GM18499 (cell line): ENCODE measurements around the gene JAZF1.

ENCODE experiments used
- ATAC-seq: cut with Tn5 transposase; IDR thresholded peaks from one replicate; pipeline ENCODE4 v1.9.1; 2021; ENCODE audit warnings: moderate number of reproducible peaks; ENCODE audit not compliant: insufficient read depth, unreplicated experiment

The JAZF1 gene

DNA sequence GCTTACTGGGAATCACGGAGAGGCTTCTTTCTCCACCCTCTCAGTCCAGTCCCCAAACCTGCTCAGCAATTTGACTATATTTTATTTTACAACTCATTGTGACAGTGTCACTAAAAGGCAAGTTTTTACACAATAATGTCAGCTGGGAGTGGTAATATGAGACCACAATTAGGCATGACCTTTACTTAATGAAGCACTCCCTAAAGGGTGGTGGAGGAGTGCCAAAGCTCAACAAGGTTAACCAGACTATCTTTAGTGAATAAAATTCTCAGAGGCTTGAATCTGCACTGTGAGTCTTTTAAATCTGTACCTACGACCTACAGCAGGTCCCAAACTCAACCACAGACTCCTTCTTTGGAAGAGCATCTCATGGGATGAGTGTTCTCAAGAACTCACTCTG lies 225.0 kb downstream of the JAZF1 start:
- ATAC-seq = no peak

DNA sequence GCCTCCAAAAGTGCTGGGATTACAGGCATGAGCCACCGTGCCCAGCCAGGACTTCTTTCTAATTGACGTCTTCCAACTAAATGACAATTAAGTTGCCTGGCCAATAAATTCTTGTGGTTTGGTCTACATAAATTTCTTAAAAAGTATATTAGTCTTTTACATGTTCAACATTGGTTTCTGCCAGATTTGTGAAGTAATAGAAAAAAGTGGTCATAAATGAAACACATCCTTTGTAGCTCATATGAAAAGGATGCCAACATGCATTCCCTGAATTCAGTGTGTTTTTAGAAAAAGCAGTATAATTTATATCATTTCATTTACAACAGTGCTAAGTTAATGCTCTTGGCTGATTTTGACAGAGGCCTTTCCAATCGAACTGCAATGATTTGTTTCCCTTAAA lies 225.6 kb downstream of the JAZF1 start:
- ATAC-seq = no peak

DNA sequence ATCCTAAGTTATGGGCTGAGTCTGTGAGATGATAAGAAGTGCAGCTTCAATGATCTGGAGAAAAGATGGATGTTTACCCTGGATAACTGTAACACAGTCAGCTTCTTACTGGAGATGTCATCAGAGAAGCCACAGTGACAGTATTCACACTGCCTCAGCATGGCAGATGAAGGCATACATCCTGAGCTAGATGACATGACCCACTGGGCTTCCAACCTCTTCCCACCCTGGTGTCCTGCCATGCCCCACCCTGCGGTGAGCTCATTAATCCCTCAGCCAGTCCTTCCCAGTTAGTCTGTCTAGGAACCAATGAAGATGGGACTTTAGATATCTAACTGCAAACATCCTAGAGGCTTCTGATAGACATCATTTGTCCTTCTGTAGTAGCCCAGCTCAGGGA lies 226.8 kb downstream of the JAZF1 start:
- no peak for ATAC-seq

DNA sequence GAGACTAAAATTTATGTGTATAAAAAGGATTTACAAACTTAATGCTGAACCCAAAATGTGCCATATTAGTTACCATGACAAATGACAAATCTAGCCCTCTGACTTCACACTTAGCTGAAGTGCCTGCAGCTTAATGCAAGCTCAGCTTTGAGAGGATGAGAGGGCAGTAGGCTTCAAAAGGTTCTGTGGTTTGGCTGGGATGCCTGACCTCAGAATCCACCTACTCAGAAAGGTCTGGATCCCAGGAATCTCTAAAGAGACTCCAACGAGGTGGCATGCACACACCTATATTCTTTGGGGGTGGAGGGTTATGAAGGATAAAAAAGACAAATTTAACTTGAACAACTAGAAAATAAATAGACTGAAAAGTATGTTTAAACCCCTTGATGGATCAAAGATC lies 227.2 kb downstream of the JAZF1 start:
- ATAC-seq = no peak

DNA sequence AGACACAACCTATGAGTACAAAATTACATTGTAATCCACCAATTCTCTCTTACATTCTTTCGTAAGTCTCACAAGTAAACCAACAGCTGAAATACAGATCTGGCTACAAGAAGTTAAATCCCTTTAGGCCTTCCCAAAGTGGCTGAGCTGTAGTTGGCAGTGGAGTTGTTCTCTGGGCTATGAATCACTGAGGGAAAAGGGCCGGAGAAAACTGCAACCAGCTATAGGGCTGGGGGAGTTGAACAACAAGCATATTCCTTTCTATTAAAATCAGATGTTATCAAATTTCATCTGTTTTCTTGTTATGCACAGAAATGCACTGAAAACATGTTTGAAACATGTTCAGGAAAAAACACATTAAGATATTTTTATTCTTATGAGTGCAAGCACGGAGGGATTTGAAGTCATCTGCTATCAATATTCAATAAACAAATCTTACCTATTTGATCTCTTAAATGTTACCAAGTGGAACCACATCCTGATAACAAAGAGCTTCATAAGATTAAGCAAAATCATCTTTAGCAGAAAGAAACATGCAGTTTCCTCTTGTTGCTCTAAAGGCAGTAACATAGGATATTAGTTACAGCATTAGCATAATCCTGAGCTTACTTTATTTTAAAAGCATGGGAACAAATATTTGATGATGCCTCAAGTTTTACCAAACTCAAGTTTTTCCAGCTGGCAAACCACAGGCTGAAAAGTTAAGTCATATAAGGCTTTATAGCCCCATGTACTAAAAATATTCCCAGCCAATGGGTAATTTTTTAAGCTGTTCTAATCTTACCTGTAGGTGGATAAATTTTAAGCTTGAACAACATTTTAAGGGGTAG lies 227.9 kb downstream of the JAZF1 start:
- ATAC-seq = no peak

DNA sequence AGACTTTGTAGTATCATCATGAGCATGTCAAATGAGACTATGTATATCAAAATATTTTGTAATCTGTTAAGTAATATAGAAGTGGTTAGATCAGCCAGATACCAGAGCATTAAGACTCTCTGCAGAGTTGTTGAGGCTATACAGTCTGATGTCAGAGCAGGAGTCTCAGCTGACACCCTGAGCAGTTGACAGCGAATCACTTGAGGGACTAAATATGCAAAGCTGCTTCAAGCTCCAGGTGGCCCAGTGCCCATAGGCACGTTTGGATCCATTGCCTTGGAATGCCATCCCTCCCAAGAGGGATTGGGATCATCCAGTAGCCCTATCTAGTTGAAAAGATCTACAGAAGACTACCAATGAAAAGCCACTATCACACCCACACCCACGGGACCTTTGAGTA lies 230.5 kb downstream of the JAZF1 start:
- no peak for ATAC-seq

DNA sequence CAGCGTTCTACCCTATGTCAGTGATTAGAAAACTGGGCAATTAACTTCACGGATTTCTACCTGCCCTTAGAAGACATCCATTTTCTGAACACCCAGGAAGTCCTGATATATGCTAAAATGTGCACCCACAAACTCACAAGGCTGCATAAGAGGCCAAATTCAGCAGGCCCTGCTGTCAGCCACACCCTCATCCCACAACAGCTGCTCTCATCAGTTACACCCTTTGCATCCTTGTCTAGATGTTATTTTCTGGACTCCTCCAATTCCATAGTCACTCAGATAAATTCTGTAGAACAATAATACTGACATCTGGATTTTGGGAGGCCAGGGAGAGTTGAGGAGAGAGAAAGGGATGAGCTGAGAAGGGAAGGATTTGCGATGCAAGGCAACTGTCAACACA lies 231.7 kb downstream of the JAZF1 start:
- ATAC-seq = no peak

DNA sequence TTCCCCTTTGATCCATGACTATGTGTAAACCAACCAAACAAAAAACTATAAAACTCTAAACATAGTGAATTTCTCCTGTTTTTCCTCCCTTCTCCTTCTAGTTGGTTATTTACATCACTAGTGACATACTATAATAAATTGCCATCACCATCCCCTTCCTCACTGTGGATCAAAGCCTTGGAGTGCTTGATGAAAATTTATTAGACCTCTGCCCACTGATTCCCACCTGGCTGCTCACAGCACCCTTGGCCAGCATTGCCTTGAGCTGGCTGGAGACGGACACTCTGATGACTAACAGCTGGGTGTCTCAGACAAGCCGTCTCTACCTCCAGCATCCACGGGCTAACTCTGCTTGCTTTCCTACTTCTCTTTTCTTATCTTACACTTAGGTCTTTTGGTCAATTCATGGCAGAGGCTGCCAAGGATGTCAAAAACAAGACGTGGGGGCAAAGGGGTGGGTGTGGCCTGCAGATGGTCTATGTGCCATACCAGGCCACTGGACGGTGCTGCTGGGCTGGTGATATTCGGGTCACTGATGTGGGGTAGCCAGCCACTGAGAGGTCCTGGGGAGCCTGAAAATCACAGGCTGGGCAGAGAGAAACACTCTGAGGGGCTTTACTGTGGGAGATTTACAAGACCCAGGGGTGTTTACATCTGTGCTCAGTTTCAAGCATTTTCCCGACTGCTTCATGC lies 232.9 kb downstream of the JAZF1 start:
- ATAC-seq = no peak

DNA sequence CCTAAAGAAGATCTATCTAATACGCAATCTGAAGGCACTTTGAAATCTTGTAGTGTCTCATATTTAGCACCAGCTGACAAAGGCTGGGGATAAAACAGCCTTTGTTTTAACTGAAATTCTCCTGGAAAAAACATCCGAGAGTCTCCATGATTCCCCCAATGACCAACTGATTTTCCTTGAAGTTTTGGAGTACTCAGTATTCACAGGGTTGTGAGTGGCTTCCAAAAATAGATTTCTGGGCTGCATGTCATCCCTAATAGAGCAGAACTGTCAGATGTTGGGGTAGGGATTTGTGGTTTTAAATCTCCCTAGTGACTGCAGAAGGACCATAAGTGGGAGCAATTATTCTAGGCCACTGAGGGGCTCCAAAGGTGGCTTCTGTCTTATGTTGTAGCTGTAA lies 234.2 kb downstream of the JAZF1 start:
- no peak for ATAC-seq

DNA sequence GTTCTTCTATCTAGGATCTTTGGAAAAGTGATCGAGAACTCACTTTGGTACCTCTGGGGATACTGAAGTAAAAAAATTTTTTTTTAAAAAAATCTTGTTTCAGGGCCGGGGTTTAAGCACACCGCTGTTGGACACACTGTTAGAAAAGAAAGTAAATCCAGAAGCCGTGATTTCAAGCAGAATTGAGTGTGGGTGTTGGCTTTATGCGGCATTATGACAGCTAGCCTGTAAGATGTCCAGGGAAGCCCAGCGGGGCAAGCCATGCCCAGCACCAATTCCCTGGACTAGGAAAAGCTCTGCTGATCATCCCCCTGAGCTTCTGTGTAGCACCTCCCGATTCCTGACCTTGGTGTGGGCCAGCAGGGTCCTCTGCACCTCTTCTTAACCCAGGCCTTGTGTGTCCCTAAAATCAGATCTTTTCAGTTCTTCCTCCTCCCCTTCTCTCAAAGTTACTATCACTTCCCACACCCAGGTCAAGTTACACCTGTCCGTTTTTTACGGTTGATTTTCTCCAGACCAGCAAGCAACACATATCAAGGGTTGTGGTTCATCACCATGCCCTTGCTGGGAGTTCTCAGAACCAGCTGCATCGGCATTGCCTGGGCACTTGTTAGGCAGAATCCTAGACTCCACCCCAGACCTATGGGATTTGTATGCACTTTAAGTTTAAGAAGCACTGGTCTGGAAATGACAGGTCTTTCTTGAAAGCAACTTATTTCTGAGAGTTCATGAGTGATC lies 235.4 kb downstream of the JAZF1 start:
- no peak for ATAC-seq

DNA sequence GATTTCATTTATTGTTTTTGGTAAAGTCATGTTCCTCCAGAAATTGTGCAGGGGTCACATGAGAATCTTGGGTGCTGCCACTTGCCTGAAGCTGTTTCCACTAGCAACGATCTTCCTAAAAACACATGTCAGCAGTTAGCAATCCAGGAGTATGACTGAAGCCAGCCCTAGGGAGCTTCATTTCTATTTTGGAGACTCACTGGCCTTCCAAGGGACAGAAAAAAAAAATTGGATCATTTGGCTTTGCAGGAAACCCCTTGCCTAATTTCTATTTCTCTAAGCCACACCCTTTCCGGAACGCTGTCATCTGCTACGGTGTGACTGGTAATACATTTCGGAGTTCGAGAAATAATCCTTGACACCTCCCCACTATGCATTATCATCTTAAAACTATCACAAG lies 236.0 kb downstream of the JAZF1 start:
- ATAC-seq = no peak

DNA sequence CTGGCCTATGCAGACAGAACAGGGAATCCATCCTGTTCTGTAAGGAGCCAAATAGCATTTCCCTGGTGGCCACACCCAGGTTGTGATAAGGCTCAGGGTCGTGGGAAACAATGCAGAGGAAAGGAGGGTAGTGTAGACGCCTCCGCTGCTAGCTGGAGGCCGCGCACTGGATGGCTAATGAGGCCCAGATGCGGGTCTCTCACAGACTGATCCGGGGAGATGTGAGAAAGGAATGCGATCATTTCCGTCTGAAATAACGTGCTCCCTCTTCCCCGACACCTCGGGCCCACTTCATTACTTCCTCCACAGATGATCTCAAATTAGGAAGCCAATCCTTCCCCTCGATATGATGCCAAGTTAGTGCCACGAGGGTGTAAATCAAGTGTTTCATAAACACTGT lies 237.4 kb downstream of the JAZF1 start:
- ATAC-seq = no peak

DNA sequence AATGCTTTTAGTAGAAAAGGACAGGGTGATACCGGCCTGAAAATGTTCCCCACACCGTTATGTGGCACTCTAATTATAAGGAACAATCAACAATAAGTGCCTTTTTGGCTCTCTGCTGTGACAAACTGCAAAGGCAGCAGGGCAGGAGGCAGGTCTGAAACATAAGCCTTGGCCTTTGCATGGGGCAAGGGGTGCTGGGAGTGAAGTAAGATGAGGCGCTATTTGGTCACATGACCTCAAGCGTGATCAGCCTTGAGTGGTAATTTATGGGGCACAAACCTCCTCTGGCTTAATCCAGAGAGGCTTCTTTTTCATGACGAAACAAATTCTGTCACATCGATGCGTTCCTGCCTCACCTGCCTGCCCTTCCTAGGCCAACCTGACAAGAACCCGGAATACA lies 237.9 kb downstream of the JAZF1 start:
- ATAC-seq = no peak

DNA sequence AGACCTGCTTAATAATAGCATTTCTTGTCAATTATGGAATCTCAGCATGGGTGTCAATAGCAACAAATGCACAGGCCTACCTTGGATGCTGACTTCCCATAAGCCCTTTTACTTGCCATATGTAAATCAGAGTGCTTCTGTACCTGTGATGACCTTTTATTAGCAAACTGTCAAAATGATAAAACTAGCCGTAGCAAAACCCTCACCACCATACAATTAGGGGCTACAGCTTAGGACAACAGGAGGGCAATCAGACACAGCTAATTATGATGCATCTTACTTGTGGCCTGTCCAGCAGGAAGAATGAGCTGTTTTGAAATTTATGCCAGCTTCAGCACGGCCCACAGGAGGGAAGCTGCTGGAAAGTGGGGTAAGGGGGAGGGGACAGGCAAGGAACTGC lies 239.1 kb downstream of the JAZF1 start:
- ATAC-seq = no peak

DNA sequence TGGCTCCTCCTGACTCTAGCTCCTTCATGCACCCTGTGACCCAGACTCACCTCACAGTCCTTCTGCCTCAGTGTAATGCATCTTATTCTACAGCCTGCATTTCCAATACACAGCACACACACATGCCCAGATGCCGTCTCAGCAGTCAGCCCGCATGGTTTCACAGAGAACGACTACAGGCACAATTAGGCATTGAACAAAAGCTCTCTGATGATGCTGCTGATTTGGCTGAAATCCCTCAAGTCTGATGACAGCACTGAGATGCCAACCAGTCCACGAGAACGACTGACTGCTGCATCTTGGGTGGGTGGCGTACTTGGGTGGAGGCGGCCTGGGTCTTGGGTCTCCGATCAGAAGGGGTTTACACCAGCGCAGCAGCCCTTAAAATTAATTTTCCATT lies 240.3 kb downstream of the JAZF1 start:
- ATAC-seq = no peak

DNA sequence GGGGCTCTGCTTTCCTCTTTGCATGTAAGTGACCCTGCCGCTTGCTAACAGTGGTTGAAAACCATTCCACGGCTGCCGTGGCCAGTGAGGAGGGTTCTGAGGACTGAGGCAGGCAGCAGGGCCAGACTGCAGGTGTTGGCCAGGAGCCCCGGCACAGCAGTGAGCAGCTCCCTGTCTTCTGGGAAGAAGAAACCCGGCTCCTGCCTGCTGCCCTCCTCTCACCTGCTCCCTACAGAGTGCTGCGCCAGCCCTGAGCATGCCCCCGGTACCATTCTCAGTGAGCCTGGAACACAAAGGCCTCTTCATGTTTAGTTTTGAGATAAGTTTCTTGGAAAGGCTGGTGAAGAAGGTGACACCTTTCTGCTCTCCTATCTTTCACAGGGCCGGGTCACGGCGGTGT lies 240.7 kb downstream of the JAZF1 start:
- no peak for ATAC-seq

DNA sequence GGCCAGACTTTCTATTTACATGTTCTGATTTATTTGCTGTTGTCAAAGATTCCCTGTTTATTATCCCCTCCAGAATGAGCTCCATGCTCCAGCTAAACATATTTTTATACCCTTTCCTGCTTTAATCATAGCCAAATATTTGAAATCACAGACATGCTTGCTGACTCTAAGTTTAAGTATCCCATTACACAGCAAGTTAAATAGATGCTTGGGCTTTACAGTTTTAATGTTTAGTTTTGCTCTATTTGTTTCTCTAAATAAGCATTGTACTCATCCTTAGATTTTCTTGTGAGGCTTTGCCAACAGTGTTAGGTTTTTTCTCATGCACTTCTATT lies 243.9 kb downstream of the JAZF1 start:
- ATAC-seq = no peak

DNA sequence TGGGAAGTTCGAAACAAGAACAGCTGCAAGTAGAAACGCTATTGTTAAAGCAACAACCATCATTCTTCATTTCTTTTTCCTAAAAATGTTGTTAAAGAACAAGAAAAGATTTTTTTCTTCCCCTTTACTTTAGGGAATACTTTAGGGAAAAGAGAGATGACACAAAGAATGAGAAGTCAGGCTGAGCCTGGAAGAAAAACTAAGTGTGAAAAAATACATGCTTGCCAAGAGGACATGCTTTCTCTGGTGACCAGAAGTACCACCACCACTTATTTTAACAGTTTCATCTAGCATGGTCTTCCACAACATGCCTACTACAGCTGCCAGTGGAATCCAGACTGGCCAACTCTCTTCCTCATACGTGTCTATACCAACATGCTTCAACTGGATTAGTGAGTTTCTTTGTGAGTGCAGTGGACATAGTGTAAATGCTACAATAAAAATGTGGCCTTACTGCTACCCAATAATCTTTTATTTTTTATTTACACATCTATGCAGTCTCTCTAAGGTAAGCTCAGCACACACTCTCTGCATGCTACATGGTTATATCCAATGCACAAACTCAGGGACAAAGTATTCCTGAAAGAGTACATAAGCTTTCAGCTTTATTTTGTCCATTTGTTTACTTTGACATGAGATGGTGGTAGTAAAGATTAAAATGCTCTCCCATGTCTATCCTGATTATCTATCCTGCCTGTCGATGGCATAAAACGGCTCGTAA lies 244.4 kb downstream of the JAZF1 start:
- no peak for ATAC-seq

DNA sequence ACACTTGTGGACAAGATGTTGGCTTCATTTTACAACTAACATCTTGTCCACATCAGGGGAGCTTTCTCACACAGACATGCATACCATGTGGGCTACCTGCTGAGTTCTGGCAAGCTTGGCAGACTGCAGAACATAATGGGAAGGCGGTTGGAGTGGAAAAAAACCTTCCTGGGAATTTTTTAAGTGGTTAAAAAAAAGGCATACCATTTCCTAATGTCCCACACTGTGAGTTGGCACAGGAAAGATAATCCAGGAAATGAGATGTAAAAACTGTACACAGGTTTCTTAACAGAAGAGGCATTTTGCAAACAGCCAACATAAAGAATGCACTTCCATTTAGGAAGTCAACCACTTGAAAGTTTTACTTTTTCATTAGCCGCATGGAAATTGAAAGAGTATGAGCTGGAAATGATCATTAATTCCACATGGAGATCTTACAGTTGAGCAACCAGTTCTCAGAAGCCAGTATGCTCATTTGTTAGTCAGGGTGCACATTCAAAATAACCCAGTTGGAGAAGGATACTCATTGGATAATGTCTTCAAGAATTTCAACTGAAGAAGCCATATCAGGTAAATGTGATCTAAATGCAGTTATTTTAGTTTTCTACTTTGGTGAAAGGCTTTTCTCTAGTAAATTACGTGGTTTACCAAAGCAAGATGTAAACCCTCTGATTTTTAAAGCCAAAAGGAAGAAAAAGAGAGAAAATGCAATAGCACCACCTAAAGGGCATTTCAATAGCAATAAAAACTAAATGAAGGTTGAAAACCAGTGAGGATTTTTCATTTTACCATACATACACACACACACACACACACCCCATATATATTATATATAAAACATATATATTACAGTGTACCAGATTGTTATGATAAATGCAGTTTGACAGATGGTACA lies 246.7 kb downstream of the JAZF1 start:
- ATAC-seq = no peak

DNA sequence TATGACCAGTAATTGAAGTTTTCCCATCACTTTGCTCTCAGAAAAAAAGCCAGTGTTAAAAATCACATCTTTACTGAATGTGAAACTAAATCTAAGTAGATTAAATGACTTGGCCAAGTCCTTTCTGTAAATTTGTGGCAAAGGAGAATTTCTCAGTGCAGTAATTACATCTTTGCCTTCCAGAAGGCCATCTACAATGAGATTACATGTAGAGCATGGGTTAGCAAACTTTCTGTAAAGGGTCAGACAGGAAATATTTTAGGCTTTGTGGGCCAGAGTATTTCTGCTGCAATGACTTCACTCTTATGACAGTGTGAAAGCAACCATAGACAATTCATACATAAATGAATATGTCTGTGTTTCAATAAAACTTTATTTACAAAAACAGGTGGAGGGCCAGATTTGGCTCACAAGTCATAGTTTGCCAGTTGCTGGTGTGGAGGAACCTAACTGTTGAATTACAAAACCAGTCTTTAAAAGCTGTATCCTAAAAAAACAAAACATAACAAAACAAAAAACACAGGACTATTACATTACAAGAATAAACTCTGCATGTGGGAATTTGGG lies 249.6 kb downstream of the JAZF1 start:
- ATAC-seq = no peak
